ENCODE measurements around the gene KLHDC7A. TPM values are rescaled to one million over a fixed set of nuclear protein-coding genes. Genes with fewer than 3 reads are reported as not detected.

Gene KLHDC7A
- total RNA-seq, 3 donors from 2014 or later, result 0.80 to 15.7 (median 0.98) TPM

DNA sequence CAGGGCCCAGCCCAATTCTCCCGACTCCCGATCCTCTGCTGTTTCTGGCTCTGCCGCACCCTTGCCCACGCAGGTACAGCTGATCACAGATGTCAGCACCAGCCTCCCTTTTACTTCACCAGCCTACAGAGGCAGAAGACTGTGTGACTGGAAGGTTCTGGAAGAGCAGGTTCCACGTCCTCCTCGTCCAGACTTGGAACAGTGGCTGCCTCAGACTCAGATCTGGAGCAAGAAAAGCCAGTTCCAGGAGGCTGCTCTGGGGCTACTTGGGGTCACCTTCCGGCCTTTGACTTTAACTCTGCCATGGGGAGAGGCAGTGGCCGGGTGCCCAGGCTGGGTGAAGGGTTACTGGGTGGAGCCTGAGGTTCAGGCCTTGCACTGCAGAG, 16.1 kb upstream of the KLHDC7A start:
- intact Hi-C loops (cut with DNase I; ENCODE audit: low total_unique reads), result no loop called here
- Histone ChIP-seq H3K4me1 (no peaks in the 10 kb centered on the region), H3K9me3 (no peaks in the 10 kb centered on the region), H3K4me3 (no peak overlapping the region), H3K27me3 (peaks cover 0 to 11% of the 10 kb centered on the region in 2 donors), H3K36me3 (no peaks in the 10 kb centered on the region), H3K27ac (peak overlapping the region; percentile 61 to 84)
- DNase-seq (ENCODE audit: low spot score in 2 of 2), result peak; percentile 65 to 80
- no peak for TF ChIP-seq POLR2A (IDR thresholded peaks at IDR 0.05)
- peak in 1 of 3 donors; percentile 9 for TF ChIP-seq POLR2AphosphoS5 (IDR thresholded peaks at IDR 0.05)

DNA sequence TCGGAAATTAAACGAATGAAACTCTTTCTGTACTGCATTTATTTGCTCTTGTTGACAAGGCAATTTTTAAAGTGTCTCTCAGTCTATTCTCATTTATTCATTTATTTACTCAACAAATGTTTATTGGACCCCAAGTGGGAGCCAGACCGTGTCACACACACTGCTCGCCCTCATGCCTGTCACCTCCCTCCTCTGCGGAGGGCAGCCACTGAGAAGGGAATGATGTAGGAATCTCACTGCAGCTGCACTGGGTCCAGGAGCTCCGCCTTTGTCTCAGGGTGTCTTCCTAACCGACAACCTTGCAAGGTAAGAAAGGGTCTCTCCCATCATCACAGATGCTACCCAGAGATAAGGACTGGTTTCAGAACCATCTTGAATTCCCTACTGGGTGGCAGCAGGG, 14.1 kb upstream of the KLHDC7A start:
- TF ChIP-seq, protein P1, sequence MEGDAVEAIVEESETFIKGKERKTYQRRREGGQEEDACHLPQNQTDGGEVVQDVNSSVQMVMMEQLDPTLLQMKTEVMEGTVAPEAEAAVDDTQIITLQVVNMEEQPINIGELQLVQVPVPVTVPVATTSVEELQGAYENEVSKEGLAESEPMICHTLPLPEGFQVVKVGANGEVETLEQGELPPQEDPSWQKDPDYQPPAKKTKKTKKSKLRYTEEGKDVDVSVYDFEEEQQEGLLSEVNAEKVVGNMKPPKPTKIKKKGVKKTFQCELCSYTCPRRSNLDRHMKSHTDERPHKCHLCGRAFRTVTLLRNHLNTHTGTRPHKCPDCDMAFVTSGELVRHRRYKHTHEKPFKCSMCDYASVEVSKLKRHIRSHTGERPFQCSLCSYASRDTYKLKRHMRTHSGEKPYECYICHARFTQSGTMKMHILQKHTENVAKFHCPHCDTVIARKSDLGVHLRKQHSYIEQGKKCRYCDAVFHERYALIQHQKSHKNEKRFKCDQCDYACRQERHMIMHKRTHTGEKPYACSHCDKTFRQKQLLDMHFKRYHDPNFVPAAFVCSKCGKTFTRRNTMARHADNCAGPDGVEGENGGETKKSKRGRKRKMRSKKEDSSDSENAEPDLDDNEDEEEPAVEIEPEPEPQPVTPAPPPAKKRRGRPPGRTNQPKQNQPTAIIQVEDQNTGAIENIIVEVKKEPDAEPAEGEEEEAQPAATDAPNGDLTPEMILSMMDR (IDR thresholded peaks at IDR 0.05), result no peak
- intact Hi-C loops (cut with DNase I; ENCODE audit: low total_unique reads), result no loop called here
- no peaks in the 10 kb centered on the region for H3K4me1 ChIP-seq
- H3K27ac ChIP-seq, result no peak overlapping the region
- no peak for DNase-seq (ENCODE audit: low spot score in 2 of 2)
- no peak overlapping the region for H3K4me3 ChIP-seq
- no peaks in the 10 kb centered on the region for H3K36me3 ChIP-seq
- no peaks in the 10 kb centered on the region for H3K9me3 ChIP-seq
- H3K27me3 ChIP-seq, result peaks cover 0 to 6% of the 10 kb centered on the region in 2 donors

DNA sequence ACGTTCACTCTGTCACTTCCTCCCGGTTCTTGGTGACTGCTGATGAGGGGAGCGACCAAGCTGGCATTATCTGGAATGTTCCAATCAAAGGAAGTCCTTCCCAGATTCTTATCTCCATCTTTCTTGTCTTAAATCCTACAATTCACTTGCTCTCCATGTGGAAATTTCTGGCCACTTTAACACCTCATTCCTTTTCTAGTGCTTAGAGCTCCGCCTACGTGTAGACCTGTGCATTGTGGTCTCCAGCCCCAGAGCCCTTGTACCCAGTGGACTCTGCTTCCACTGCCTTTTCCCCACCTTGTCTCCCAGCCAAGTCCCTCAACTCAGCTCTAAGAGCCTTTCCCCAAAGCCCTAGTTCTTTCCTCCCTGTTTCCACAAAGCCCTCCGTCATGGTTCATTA, 12.2 kb upstream of the KLHDC7A start:
- no peaks in the 10 kb centered on the region for H3K9me3 ChIP-seq
- TF ChIP-seq, protein P1 (IDR thresholded peaks at IDR 0.05), result no peak
- TF ChIP-seq POLR2AphosphoS5 (IDR thresholded peaks at IDR 0.05), result no peak
- TF ChIP-seq POLR2A (IDR thresholded peaks at IDR 0.05), result no peak
- H3K4me1 ChIP-seq, result no peaks in the 10 kb centered on the region
- DNase-seq (ENCODE audit: low spot score in 2 of 2), result no peak
- no peaks in the 10 kb centered on the region for H3K36me3 ChIP-seq
- H3K27me3 ChIP-seq, result peaks cover 0 to 6% of the 10 kb centered on the region in 2 donors
- intact Hi-C loops (cut with DNase I; ENCODE audit: low total_unique reads), result no loop called here
- no peak overlapping the region for H3K27ac ChIP-seq
- no peak overlapping the region for H3K4me3 ChIP-seq

DNA sequence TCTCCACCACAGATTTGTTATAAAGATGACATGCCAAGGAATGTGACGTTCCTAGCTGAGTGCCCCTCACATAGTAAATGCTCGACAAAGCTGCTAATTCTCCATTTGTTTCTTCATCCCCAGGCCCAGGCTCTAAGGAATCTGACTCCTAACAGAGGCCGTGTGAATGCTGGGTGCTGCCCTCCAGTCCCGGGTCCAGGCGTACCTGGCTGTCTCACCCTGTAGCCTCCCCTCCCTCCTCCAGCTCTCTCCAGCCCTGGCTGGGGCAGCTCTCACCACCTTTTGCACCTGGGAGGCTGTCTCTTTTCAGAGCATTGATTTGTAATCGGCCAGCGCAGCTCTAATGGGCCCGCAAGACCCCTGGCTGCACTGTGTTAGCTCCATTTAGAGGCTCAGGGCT, 11.2 kb upstream of the KLHDC7A start:
- Histone ChIP-seq H3K9me3 (no peaks in the 10 kb centered on the region), H3K27ac (no peak overlapping the region), H3K4me3 (no peak overlapping the region), H3K36me3 (no peaks in the 10 kb centered on the region), H3K4me1 (no peaks in the 10 kb centered on the region), H3K27me3 (peaks cover 0 to 6% of the 10 kb centered on the region in 2 donors)
- intact Hi-C loops (cut with DNase I; ENCODE audit: low total_unique reads), result no loop called here
- no peak for DNase-seq (ENCODE audit: low spot score in 2 of 2)
- TF ChIP-seq POLR2A (IDR thresholded peaks at IDR 0.05) (no peak), POLR2AphosphoS5 (IDR thresholded peaks at IDR 0.05) (no peak)
- TF ChIP-seq, protein P1 (IDR thresholded peaks at IDR 0.05), result no peak

DNA sequence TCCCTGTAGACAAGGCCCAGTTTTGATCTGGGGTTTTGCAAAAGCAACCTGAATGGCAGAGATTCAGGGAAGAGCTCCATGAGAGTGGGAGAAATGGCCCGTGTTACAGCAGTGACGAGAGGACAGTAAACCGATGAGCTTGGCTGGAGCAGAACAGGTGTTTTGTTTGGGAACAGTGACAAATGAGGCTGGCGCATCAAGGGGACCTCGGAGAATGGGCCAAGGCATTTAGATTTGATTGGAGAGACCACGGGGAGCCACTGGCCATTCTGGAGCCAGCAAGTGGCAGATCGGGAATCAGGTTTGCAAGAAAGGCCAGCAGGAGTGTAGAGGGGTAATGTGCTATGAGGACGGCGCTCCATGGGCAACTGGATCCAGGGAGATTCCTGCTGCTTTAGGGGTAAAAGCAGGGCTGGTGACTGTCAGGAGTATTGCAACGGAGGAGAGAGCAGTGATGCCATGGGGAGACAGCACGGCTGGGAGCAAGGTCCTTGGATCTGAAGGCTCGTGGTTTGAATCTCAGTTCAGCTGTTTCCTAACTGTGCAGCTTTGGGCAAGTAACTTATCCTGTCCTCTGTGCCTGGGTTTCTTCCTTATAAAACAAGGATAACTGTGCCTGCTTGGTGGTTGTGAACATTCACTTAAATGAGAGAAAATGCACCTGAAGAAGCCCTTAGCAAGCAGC, 9.9 kb upstream of the KLHDC7A start:
- H3K36me3 ChIP-seq, result no peaks in the 10 kb centered on the region
- H3K4me1 ChIP-seq, result no peaks in the 10 kb centered on the region
- H3K4me3 ChIP-seq, result no peak overlapping the region
- H3K27ac ChIP-seq, result no peak overlapping the region
- H3K27me3 ChIP-seq, result peaks cover 0 to 6% of the 10 kb centered on the region in 2 donors
- TF ChIP-seq POLR2A (IDR thresholded peaks at IDR 0.05), result no peak
- TF ChIP-seq POLR2AphosphoS5 (IDR thresholded peaks at IDR 0.05), result no peak
- TF ChIP-seq, protein P1 (IDR thresholded peaks at IDR 0.05), result no peak
- DNase-seq (ENCODE audit: low spot score in 2 of 2), result no peak
- H3K9me3 ChIP-seq, result no peaks in the 10 kb centered on the region
- intact Hi-C loops (cut with DNase I; ENCODE audit: low total_unique reads), result no loop called here
